HG03354 (cell line): ENCODE measurements around the gene MALT1.
A peak's percentile ranks its signal among the peaks of the same experiment; 100 is the strongest.
"Not testable (repeated sequence)": the region's sequence is repeated elsewhere in the genome, so short reads cannot be mapped to it uniquely, and the experiment has no call there.

Experiments used
- ATAC-seq: cut with Tn5 transposase; IDR thresholded peaks from one replicate; pipeline ENCODE4 v1.9.1; 2021; ENCODE audit warnings: mild to moderate bottlenecking; ENCODE audit not compliant: unreplicated experiment, poor library complexity, severe bottlenecking

MALT1 gene, protein sequence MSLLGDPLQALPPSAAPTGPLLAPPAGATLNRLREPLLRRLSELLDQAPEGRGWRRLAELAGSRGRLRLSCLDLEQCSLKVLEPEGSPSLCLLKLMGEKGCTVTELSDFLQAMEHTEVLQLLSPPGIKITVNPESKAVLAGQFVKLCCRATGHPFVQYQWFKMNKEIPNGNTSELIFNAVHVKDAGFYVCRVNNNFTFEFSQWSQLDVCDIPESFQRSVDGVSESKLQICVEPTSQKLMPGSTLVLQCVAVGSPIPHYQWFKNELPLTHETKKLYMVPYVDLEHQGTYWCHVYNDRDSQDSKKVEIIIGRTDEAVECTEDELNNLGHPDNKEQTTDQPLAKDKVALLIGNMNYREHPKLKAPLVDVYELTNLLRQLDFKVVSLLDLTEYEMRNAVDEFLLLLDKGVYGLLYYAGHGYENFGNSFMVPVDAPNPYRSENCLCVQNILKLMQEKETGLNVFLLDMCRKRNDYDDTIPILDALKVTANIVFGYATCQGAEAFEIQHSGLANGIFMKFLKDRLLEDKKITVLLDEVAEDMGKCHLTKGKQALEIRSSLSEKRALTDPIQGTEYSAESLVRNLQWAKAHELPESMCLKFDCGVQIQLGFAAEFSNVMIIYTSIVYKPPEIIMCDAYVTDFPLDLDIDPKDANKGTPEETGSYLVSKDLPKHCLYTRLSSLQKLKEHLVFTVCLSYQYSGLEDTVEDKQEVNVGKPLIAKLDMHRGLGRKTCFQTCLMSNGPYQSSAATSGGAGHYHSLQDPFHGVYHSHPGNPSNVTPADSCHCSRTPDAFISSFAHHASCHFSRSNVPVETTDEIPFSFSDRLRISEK

DNA sequence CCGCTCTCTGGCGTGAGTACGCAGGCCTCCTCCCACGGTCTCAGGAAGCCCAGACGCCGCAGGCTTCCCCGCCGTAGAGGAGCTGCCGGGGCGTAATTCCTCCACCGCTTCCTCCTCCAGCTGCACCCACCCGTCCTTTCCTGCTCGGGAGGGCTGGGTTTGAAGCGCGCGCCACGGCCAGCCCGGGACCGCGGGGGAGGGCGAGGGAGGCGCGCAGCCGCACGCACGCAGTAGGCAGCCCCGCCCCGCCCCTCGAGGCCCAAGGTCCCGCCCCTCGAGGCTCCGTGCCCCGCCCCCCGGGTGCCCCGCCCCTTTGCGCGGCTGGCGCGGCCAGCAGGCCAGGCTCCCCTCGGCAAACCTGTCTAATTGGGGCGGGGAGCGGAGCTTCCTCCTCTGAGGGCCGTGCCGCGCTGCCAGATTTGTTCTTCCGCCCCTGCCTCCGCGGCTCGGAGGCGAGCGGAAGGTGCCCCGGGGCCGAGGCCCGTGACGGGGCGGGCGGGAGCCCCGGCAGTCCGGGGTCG, at the start of gene MALT1:
TSS of gene MALT1 (plus strand) at position 355 of the 521 bp plus-strand sequence. CDS start 179 bp downstream, outside the sequence.
- peak; percentile 84 for ATAC-seq

DNA sequence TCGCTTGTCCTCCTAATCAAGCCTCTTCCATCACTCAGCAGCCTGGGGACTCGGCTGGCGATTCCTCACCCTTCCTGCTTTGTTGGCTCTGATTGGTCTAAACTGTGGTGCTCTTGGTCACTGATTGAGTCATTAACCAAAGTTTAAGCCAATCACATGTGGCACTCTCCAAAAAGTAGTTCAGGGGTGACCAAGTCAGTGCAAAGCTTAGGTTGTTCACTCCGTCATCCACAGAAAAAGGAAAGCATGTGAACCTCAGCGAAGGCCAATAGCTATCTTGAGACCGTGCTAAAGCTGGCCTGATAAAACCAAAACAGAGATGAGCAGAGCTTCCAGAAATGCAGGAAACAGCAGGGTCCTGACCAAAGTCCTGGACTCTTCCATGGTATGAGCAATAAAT, 47.3 kb upstream of the MALT1 start:
- ATAC-seq = no peak

DNA sequence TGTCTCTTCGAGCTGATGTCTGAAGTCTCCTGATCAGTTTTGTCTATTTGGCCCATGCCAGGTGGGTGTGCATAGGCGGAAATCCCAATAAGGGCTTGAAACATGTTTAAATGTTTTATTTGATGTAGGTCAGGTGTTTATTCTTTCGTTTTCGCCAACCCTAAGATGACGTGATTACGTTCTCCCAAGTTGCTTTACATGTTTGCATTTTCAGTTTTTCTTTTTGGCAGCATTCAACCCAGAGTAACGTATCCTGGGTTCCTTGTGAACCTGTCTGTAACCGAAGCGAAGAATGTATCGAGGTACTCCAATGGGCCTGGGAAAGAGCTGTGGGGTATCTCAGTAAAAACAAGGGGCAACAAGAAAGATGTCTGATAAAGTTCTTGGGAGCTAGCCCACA, 45.4 kb upstream of the MALT1 start:
- ATAC-seq = no peak

DNA sequence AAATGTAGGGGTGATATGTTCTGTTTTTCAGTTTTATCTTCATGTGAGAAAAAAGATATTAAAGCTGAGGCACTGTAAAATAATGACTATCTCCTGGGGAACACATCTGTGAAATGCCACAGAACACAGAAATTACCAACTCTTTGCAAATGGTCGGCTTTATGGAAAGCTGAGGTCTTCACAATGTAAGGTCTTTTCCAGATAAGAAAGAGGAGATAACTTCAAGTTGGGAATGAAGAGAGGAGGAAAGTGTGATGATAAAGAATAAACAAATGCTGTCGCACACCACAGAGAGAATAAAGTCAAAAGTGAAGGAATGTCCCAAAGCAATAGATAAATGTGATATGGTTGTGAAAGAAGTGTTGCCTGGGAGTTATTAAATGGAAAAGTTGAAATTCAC, 41.2 kb upstream of the MALT1 start:
- ATAC-seq = no peak

DNA sequence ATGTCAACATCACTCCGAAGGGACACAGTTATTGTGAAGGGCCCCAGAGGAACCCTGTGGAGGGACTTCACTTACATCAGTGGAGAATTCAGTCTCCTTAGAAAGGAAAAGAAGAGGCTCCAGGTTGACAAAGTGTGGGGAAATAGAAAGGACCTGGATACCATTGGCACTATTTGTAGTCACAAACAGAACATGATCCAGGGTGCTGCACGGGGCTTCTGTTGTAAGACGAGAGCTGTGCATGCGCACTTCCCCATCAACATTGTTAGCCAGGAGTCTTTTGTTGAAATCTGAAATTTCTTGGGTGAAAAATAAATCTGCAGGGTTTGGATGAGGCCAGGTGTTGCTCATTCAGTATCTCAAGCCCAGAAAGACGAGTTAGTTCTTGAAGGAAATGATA, 40.0 kb upstream of the MALT1 start:
- ATAC-seq = no peak

DNA sequence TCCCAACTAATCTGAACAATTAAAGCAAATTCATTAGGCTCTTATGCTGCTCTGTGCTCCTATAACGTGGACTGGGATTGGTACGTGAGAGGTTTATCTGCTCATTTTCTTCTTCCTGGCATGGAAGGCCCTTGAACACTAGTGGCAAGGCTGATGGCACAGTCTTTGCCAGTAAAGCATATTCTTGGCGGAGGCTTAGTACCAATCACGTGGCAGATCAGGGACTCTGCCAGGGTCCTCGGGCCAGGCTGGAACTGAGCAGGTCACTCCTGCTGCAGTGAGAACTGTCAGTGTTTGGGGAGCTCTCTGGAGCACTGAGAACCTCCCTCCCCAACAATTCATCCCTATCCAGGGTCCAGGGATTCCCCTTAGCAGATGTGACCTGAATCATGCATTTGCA, 38.7 kb upstream of the MALT1 start:
- ATAC-seq = no peak

DNA sequence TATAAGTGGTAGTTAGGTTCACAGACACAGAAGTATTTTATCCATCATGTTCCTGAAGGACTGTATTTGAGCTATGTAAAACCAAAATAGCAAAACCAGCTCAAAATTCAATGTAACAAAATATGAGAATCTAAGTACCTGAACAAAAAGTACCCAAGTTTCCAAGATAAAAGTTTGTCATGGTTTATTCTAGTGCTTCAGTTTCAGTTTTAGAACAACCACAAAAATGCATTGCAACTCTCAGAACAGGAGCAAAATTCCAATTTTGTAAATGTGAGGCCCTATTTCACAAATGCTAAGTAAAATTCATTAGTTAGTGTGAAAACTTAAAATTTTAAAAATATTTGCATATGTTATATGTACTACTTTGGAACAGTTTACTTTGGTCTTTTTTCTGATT, 37.4 kb upstream of the MALT1 start:
- ATAC-seq = no peak

DNA sequence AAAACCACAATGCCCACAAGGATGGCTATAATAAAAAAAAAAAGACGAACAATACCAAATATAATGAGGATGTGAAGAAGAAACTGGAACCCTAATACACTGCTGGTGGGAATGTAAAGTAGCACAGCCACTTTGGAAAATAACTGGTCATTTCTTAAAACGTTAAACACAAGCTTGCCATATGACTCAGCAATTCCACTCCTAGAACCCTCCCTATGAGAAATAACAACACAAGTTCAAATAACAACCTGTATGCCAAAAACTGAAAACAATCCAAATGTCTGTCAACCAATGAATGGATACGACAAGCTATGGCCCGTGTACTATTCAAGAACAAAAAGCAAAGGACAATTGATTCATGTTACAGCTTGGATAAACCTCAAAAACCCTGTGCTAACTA, 35.4 kb upstream of the MALT1 start:
- ATAC-seq = no peak

DNA sequence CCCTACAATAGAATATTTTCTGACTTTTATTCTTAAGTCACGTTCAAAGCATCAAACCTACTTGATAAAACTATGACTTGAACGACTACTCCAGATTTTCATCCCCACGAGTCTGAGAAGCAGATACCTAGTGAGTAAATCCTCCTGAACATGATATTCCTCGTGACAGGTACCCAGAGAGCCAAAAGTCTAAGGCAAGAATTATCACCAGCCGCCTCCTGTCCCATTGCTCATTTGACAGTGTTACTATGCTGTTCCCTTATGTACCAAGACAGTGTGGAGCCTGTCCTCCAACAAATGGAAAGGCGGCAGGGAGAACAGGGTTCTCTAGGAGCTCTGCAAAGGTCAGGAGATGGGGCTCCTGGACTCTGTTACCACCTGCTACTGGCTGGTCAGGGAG, 34.1 kb upstream of the MALT1 start:
- no peak for ATAC-seq

DNA sequence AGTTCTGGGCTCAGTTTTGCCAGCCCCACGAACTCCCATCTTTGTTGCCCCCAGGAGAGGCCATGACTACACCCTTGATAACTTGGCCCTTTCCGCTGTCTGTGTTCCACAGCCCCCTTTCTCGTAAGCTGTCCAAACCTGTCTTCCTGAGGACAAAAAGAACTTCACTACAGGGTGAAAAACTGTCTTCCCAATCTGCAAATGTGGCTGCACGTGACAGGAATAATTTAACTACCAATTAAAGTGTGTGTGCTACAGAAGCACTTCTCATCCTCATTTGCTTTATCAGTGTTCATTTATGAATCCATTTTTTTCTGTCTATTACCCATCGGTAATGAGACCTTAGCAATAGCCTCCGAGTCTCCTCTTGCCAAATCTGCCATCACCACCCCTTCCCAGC, 33.3 kb upstream of the MALT1 start:
- no peak for ATAC-seq

DNA sequence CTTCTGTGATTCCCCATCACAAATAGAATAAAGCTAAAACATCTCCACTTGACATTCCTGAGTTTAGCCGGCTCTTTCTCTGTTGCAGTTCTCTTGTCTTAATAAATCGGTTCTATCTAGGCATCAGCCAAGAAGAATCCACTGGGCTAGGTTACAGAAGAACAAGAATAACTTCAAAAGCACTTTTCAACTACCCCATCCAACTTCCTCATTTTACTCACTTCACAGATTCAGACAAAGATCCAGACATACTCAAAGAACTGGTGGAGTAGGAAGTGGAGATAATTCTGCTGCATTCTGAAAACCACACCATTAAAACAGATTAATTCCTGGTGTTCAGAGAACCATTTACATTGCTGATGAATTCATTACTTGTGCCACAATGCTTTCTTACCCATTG, 32.8 kb upstream of the MALT1 start:
- peak; percentile 59 for ATAC-seq

DNA sequence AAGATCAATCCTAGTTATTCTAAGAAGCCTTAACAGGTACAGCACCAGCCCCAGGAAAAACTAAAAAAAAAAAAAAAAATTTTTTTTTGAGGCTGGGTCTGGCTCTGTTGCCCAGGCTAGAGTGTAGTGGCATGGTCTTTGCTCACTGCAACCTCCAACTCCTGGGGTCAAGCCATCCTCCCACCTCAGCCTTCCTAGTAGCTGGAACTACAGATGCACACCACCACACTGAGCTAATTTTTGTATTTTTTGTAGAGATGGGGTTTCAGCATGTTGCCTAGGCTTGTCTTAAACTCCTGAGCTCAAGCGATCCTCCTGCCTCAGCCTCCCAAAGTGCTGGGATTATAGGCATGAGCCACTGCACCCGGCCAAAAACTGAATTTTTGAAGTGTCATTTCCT, 32.0 kb upstream of the MALT1 start:
- no peak for ATAC-seq

DNA sequence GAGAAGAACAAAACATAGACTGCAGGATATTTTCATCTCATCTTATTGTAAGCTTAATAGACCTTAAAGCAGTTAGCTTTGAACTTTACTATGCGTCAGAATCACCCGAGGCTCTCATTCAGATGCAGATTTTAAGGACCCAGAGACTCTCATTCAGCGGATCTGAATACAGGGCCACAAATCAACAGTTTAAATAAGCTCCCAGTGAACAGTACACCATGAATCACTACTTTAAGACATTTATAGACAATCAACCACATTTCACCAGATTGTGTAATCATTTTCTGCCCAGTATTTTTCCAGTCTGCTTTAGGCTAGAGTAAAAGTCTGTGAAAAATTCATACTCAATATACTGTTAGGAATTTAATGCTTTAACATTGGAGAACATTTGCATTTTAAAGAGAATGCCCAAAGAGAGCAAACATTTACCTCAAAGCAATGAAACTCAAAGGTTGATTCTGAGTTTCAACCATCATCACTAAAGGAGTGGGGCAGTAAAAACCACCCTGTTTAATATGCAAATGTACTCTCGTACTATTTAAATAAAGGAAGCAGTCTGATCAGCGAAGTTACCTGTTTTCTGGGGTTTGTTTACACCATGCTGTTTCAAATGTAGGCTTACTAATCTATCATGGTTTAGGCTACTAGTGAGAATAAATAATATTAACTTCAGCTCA, 31.4 kb upstream of the MALT1 start:
- peak; percentile 80 for ATAC-seq

DNA sequence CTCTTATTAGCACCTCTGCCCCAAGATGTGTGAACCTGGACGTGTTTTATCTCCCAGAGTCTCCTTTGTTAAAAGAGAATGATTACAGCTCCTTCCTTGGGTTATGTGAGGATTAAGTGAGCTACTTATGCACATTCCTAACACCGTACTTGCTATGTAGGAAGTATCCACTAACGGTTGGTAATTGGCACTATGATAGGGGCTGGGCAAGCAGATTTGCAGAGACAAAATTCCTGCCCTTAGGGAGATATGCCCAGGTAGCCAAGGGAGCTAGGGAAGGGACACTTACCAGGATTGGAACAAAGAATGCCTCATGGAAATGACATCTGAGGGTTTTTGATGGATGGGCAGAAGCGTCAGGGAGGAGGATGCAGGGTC, 30.8 kb upstream of the MALT1 start:
- ATAC-seq = no peak

DNA sequence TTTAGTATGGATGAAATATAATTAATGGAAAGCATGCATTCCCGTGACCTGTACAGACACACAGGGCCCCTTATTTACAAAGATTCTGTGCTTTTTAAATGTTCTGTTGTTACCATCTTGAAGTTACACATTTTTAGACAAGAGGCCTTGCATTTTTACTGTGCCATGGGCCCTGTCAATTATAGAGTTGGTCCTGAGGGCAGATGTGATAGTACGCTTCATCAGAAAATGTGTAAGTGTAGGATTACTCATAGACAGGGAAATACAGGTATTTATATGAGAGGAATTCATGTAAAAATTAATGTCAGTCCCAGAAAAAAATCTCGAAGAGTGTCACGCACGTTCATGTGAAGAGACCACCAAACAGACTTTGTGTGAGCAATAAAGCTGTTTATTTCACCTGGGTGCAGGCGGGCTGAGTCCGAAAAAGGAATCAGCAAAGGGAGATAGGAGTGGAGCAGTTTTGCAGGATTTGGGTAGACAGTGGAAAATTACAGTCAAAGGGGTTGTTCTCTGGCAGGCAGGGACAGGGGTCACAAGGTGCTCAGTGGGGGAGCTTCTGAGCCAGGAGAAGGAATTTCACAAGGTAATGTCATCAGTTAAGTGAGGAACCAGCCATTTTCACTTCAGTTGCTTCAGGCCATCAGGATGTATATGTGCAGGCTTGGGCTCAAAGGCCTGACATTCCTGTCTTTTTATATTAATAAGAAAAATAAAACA, 30.2 kb upstream of the MALT1 start:
- no peak for ATAC-seq

DNA sequence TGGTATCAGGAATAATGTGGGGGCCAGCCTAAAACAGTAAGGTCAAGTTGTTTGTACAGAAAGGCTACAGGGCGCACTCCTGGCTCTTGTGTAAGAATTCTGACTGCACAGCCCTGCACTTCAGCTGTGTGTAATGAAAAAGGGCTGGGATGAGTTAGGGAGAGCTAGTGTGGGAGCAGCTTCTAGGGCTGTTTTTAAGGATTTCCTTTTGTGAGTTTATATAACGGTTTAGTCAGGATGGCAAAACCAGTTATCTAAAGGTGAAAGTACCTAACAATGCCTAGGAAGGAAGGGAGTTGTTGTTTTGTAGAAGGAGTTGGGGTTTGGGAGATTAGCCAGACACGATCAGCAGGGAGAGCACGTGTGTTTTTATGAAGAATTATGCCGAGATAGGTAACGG, 27.7 kb upstream of the MALT1 start:
- ATAC-seq = not testable (repeated sequence)

DNA sequence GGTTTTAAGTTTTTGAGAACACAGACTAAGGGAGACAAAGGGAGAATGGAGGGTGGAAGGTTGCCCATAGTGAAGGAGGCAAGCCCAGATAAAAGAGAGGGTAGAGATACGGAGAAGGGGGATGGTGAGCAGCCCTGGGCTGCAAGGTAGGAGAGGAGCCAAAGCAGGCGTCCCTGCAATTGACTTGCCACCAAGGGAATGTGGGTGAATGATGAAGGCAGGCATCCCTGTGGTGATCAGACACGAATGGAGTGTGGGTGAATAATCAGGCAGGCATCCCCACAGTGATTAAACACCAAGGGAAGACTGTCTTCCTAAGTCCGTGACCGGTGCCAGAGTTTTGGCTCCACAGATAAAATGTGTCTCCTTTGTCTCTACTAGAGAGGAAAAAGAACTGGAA, 25.9 kb upstream of the MALT1 start:
- ATAC-seq = no peak

DNA sequence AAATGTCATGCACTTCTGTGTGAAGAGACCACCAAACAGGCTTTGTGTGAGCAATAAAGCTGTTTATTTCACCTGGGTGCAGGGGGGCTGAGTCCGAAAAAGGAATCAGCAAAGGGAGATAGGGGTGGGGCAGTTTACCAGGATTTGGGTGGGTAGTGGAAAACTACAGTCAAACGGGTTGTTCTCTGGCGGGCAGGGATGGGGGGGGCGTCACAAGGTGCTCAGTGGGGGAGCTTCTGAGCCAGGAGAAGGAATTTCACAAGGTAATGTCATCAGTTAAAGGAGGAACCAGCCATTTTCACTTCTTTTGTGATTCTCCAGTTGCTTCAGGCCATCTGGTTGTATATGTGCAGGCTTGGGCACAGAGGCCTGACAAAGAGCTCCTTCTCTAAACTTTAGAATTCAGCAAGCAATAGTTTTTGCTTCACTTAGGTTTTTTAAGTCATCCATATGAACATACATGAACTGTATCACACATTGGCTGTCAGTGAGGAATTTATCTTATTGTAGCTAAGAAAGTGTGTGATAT, 24.9 kb upstream of the MALT1 start:
- ATAC-seq = no peak

DNA sequence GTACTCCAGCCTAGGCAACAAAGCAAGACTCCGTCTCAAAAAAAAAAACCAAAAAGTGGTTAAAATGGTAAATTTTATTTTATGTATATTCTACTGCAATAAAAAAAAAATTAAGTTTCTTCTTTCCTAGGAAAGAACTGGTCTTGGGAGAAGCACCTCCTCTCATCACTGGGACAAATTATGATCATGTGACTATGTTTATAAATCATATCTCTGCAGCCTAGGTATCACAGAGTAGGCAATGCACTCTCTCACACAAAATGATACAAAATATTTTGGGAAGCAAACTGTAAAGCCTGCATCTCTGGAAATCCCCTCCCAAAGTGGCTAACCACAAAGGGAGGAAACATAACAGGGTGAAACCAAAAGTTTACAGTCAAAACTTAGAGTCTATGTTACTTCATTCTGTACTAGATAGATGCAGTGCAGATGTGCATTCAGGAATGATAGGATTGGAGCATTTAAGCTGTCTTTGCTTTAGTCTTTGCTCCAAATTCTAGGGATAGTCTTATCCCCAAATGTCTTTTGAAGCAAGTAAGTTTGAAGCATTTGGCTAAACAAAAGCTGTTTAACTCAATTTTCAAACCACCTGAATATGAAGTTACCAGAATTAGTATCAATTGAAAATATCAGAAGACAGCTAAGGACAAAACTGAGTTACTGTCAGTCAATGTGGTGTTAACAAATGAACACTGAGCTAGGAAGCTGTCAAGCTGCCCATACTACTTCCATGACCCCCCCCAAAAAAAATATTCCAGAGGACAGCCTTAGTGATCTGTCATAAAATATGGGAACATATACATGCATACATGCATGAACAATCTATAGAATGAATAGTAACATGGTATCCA, 21.1 kb upstream of the MALT1 start:
- peak; percentile 75 for ATAC-seq
